GM04504 (cell line): ENCODE data around the gene BSN.

Source experiments
- DNase-seq: peaks from one replicate; pipeline ENCODE4 v3.0.0-alpha.2; 2012; ENCODE audit warnings: low read depth

The BSN gene

DNA sequence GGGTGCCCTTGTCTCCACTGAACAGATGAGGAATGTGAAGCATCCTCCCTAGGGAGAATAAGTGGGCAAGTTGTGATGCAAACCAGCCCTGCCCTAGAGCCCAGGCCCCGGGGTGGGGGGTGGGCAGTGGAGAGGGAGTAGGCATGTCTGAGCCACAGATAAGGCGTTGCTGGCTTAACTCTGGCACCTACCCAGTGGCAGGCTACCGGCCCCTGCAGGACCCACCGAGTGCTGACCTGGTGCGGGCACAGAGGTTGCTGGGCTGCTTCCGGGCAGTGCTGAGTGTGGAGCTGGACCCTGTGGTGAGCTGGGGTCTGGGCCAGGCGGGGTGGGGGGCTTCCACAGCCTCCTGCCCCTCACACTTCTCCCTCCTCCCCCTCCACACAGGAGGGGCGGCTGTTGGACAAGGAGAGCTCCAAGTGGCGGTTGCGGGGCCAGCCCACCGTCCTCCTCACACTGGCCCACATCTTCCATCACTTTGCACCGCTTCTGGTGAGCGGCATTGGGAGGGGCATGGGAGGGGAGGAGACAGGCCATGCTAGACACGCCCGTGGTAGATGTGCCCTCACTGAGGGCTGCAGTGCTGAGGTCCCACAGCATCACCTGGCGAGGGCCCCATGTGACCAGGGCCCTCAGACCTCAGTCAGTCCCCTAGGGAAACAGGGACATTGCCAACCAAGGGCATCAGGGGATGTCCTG is 145.2 kb downstream of the BSN start:
- DNase-seq, result no peak

DNA sequence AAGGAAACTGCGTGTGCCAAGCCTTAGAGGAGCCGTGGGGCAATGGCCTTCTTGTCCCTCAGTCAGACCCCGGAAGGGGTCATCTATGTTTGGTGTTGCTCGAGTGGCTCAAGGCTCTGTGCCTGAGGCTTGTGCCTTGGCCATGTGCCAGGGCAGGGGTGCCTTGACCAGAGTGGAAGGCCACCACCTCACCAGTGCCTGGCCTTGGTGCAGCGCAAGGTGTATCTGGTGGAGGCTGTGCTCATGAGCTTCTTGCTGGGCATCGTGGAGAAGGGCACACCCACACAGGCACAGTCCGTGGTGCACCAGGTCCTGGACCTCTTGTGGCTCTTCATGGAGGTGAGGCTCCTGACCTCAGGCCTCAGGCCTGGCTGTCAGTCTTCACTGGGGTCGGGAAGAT is 145.7 kb downstream of the BSN start:
- DNase-seq, result no peak

DNA sequence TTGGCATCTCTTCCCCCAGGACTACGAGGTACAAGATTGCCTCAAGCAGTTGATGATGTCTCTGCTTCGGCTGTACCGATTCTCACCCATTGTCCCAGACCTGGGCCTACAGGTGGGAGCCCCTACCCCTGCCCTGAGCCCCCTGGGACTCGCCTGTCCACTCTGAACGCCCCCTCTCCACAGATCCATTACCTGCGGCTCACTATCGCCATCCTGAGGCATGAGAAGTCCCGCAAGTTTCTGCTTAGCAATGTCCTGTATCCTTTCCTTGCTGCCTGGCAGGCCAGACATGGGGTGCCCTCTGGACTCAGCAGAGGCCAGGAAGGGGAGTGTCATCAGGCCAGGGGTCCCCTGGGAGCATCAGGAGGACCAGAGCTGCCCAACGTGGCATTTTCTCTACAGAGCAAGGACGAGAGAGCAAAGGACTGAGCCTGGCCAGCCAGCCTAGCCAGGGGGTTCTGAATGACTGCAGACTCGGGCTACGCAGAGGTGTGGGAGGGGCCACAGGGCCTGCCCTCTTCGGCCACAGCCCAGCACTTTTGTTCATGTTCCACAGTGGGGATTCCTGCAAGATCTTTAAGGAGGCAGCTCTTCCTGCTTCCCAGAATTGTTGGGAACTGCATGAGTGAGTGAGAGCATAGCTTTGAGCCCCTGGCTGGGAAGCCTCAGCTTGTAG is 146.3 kb downstream of the BSN start:
- no peak for DNase-seq

DNA sequence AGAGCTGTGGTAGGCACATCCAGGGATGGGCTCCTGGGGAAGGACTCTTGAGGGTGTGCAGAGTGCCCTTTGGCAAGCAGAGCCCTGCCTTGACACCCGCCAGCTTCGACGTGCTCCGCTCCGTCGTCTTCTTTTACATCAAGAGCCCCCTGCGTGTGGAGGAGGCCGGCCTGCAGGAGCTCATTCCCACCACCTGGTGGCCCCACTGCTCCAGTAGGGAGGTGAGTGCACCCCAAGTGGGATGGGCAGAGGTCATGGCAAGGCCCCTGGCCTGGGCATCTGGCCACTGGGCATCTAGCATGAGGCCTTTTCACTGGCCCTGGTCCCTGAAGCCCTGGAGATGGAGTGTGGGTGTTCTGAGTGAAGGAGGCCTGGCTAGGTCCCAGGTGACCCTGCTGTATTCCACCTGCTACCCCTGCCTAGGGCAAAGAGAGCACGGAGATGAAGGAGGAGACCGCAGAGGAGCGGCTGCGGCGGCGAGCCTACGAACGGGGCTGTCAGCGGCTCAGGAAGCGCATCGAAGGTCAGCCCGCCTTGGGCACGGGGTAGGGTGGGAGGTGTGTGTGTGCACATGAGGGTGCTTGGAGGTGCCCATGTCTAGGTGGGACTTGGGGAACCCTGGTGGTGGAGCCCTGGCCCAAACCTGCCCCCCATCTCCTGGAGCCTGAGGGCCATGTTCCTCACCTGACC is 147.3 kb downstream of the BSN start:
- no peak for DNase-seq

DNA sequence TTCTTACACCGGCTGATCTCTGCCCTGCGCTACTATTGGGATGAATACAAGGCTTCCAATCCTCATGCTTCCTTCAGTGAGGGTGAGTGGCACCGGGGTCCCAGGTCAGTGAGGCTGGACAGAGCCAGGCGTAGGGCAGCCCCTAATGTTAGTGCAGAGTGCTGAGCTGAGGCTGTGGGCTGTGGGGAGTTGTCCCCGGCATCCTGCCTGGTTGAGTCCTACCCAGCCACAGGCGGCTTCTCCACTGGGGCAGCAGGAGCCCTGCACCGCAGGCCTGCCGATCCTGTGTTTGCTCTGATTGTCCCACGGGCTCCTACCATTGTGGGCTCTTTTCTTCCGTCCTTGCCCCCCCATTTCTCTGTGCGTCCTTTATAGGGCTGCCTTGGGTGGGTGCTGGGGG is 148.4 kb downstream of the BSN start:
- no peak for DNase-seq

DNA sequence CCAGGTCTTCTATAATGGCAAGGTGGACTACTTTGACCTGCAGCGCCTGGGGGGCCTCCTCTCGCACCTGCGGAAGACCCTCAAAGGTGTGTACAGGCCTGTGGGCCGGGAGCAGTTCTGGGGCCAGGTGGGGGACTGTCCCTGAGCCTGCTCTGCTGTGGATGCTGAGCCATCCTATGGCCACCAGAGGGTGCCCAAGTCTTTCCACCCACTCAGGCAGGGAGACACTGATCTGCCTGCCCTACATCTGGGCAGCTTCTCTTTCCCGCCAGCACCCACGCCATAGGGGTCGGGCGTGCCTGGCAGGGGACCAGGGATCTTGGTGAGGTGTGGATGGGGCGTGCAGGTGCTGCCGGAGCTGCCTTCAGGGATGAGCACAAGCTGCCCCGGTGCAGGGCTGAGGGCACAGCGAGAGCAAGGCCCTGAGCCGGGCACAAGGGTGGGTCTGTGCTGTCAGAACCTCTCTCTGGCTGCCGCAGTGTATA is 149.2 kb downstream of the BSN start:
- no peak for DNase-seq

DNA sequence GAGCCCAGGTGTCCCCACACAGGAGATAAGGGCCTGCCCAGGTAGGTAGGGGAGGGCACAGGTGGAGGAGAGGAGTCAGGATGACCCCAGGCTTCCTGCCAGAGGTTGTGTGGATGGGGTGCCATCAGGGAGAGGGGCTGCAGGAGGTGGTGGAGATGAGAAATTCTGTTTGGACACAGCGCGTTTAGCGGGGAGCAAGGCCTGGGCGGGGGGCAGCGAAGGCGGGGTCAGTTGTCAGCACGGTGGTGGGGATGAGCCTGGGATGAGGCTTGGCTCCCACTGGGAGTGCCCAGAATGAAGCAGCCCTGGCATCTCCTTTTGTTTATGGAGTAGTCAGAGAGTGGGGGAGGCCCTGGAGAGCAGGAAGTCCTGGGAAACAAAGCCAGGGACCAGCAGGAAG is 149.7 kb downstream of the BSN start:
- DNase-seq, result no peak

DNA sequence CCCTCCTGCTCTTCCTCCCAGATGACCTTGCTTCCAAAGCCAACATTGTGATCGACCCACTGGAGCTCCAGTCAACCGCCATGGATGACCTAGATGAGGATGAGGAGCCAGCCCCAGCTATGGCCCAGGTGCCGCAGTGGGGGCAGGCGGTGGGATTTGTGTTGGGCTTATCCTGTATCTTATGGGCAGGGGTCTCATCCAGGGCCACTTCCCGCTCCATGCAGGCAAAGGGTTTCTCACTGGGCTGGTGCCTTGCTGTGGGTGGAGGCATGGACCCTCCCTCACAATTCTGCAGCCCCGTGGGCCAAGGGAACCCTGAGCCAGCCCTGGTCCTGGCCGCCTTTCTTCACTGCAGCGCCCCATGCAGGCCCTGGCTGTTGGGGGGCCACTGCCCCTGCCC is 150.4 kb downstream of the BSN start:
- DNase-seq, result no peak

DNA sequence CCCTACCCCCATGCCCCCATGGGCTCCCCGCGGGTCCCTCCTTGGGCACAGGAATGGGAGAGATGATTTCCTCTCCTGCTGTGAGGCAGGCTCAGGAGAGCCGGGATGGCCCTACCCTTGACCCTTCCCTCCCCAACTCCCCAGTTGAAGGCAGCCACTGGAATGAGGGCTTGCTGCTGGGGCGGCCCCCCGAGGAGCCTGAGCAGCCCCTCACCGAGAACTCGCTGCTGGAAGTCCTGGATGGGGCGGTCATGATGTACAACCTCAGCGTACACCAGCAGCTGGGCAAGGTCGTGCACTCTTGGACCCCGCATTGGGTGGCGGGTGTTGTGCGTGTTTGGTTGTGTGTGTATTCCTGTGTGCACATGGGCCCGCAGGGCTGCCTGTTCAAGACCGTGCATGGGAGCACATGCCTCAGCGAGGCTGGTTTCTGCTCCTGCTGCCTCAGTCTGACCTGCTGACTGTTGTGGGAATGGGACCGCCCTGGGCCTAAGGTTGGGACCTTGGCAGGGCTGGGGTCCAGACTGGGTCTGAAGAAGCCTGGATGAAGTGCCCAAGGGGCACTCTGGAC is 151.2 kb downstream of the BSN start:
- no peak for DNase-seq

DNA sequence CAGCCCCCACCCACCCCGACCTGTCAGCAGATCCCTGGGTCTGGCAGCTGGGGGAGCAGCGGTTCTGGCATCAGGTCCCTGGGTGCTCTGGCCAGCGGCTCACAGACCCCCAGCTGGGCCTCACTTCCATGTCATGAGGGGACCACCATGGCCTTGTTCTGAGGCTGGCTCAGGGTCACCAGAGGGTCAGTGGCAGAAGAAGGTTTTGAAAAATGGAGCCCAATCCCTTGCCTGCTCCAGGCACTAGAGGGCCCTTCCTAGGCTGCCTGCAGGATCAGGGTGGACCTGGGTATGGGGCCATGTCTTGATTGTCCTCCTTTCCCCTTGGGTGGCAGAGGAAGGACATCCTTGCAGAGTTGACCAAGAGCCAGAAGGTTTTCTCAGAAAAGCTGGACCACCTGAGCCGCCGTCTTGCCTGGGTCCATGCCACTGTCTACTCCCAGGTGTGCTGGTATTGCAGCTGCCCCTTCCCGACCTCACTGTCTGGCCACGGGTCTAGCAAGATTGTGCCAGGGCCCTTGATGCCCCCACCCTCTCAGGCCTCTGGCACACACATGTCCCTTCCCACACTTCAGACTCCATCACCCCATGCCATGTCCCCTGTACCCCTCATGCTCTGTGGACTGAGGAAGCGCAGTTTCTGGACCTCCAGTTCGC is 152.3 kb downstream of the BSN start:
- DNase-seq, result no peak

DNA sequence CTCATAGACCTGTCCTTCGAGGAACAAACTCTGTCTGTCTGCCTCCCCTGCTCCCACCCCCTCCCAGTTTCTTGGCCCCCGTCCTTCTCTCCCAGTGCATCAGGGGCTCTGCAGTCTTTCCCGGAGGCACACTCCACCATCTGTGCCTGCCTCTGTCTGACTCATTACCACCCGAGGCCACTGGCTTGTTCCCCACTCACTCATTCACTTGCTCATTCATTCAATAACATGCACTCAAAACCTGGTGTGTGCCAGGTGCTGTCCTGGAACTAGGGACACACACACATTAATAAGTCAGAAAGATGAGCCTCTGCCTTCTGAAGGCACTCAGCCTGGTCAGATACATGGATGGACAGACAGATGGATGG is 152.8 kb downstream of the BSN start:
- no peak for DNase-seq

DNA sequence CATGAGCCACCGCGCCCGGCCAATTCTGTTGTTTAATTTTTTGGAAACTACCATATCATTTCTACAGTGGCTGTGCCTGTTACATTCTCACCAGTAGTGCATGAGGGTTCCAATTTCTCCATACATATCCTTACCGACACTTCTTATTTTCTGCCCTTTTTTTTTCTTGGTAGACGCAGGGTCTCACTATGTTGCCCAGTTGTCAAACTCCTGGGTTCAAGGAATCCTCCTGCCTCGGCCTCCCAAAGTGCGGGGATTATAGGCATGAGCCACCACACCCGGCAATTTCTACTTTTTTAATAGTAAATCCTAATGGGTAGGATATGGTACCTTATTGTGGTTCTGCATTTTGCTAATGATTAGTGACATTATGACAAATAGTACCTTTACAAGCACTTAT is 155.6 kb downstream of the BSN start:
- no peak for DNase-seq

DNA sequence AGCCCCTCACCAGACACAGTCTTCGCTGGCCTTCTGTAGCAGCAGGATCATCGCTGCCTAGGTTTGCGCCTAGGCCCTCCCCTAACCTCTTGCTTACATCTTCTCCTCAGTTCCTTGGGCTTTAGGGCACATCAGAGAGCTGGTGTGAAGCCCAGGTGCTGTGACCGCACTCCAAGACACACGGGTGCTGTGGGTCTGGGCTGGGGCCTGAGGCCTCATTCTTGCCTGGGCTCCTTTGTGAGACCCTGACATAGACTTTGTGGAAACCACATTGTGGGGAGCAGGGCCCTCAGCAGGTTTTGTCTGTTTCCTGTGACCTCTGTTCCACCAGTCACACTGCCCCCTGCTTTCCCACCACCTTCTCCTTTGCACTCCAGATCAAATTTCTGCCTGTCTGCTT is 157.2 kb downstream of the BSN start:
- DNase-seq, result no peak

DNA sequence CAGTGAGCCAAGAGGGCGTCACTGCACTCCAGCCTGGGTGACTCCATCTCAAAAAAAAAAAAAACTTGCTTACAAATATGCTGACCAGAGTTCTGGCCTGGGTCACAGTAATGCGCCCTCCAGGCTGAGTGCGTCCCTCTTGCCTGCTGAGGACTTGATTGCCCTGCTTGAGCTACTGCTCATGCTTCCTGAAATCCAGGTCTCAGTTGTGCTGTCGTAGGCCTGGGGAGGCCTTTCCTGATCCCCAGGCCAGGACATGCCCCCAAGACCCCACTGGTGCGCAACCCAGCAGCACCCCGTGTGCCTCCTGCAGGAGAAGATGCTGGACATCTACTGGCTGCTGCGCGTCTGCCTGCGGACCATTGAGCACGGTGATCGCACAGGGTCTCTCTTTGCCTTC is 157.9 kb downstream of the BSN start:
- no peak for DNase-seq

DNA sequence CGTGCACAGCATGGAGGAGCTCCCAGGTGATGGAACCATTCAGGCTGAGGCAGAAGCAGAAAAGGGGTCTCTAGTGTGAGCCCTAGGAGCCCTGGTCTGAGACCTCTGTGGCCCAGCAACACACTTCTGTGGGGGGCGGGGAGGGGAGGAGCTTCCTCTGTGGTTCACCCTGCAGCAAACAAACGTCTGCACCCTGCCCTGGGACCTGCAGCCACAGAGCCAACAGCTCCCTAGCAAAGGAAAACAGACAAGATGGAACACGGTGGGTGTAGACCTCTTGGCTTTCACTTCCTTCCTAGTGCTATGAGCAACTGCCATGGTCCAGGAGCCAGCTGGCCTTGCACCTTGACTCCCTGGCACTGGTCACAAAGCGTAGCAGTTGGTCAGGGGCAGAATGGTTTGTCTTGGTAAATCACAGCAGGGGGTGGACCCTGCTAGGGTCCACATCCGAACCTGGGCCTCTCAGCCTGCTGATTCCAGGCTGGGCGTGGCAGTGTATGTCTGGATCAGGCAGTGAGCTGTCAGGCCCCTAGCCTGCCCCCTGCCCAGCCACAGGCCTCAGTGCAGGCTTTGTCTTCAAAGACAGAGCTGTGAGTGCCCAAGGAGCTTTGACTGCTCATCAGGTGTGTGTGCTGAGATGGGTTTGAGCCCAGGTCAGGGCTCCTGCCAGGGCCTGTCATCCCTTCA is 158.5 kb downstream of the BSN start:
- DNase-seq, result no peak

DNA sequence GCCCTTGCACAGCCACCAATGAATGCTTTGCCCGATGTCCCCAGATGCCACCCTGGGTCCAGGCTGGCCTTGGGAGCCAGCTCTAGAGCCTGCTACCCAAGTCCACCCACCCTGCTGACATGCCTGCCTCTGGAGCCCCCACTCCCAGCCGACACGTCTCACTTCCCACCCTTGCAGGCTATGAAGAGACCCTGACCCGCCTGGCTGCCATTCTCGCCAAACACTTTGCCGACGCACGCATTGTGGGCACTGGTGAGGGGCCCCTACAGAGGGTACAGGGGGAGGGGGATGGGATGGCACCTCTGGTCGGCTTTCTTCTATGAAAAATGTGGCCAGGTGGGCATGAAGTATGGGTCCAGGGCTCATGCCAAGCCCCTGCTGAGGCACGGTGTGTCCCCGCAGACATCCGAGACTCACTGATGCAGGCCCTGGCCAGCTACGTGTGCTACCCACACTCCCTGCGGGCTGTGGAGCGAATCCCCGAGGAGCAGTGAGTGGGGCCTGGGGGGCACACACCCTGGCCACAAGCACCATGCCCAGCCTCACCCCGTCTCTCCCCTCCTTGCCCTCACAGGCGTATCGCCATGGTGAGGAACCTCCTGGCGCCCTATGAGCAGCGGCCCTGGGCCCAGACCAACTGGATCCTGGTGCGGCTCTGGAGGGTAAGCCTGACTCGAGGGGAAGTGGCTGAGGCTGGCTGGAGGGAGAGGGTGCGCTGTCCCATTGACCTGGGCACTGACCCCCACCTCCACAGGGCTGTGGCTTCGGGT is 159.2 kb downstream of the BSN start:
- DNase-seq, result no peak

DNA sequence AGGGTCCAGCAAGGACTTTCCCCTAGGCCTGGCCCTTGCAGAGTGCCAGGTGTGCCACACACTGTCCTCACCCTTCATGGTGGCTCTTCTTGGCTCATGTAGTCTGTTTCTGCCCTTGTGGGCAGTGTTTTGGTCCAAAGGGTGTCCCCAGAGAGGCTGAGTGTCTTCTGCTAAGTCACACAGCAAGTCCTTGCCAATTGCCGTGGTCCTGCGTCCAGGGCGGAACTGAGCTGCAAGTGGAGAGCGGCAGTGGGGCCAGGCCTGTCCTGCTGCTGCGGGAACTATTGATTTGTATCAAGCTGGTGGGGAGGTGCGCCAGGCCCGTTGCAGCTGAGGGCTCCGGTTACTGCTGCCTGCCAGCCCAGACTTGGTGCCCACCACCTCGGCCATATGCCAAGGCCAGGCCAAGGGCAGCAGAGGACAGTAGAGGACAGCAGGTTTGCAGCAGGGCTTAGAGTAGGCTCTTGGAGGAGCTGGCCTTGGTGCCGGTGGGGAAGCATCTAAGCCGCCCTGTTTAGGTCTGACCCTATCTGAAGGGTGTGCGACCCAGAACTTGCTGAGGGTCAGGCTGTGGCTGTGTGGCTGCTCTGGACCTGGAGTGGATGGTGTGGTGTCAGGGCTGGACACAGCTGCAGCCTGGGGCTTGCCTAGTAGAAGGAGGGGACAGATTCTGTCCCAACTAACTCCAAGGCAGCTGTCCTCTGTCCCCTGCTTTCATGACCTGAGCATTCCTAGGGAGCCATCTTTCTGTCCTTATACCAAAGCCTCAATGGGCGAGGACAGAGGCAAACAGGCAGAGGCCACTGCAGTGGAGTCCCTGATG is 160.7 kb downstream of the BSN start:
- no peak for DNase-seq

DNA sequence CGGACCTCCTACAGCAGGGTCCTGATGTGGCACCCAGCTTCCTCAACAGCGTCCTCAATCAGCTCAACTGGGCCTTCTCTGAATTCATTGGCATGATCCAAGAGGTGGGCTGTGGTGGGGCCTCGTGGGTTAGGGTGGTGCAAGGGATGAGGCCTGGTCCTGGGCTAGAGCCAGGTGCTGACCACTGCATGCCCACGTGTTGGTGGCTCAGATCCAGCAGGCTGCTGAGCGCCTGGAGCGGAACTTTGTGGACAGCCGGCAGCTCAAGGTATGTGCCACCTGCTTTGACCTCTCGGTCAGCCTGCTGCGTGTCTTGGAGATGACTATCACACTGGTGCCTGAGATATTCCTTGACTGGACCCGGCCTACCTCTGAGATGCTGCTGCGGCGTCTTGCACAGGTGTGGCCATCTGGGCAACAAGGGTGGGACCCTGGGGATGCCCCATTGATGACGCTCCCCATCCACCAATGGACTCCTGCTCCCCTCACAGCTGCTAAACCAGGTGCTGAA is 161.4 kb downstream of the BSN start:
- no peak for DNase-seq

DNA sequence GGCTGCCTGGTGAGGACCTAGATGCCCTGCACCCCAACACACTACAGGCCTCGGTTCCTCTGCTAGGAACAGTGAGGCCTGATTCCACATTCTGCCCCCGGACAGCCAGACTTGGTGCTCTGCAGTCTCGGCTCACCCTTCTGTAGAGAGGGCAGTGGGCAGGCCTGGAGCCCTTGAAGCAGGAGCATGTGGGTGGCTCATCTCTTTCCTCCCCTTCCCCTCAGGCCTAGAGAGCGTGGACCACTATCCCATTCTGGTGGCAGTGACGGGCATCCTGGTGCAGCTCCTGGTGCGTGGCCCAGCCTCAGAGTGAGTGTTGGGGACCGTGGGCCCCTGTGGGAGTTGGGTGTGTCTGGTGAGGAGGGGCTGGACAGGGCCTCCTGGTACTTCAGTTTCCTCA is 161.9 kb downstream of the BSN start:
- DNase-seq, result no peak

DNA sequence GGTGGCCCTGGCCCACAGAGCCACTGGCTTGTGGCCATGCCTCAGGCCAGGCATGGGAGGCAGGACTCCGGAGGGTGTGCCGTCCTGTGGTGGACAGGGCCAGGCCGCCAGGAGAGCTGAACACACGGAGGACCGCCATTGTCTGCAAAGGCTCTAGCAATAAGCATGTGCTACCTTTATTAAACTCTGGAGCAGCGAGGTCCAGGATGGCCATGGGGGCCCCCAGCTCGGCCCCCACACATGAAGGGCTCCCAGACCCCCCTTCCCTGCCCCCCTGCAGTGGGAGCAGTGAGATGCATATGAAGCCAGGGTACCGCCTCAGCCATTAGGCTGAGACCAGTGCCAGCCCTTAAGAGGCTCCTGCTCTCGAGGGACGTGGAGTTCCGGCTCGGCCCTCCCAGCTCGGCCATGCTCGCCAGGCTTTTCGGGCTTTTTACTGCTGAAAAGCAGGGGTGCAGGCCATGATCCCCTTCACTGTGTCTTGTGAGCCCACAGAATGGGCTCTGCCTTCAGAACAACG is 162.5 kb downstream of the BSN start:
- no peak for DNase-seq
